NCI-H446 (cell line): Measurements from ENCODE around the gene SLC2A9.

Experiments used
- DNase-seq, 2 experiments: peaks; one replicate each; lab custom pipeline; 2025; lab: John Stamatoyannopoulos, UW

The SLC2A9 gene

GRCh38 chr4:9962611-9963314, 58.5 kb downstream of the SLC2A9 start:
- DNase-seq = no peak

GRCh38 chr4:9954468-9954867, 66.8 kb downstream of the SLC2A9 start:
- no peak for DNase-seq

- no peak for DNase-seq
Measured at GRCh38 chr4:9953089-9953488, 68.2 kb downstream of the SLC2A9 start.

GRCh38 chr4:9952415-9952950, 68.8 kb downstream of the SLC2A9 start:
- DNase-seq = no peak

GRCh38 chr4:9949573-9949972, 71.7 kb downstream of the SLC2A9 start:
- no peak for DNase-seq

GRCh38 chr4:9947168-9948062, 73.9 kb downstream of the SLC2A9 start:
- DNase-seq = no peak

GRCh38 chr4:9946170-9946569, 75.1 kb downstream of the SLC2A9 start:
- DNase-seq = no peak

GRCh38 chr4:9944431-9945425, 76.6 kb downstream of the SLC2A9 start:
- no peak for DNase-seq

- DNase-seq = no peak
Measured at GRCh38 chr4:9943761-9944160, 77.5 kb downstream of the SLC2A9 start.

GRCh38 chr4:9942921-9943600, 78.2 kb downstream of the SLC2A9 start:
- no peak for DNase-seq

- no peak for DNase-seq
Measured at GRCh38 chr4:9942139-9942538, 79.2 kb downstream of the SLC2A9 start.

- no peak for DNase-seq
Measured at GRCh38 chr4:9940041-9940440, 81.3 kb downstream of the SLC2A9 start.

- no peak for DNase-seq
Measured at GRCh38 chr4:9938933-9939332, 82.4 kb downstream of the SLC2A9 start.

- DNase-seq = no peak
Measured at GRCh38 chr4:9937078-9937477, 84.2 kb downstream of the SLC2A9 start.

- DNase-seq = no peak
Measured at GRCh38 chr4:9936129-9936644, 85.1 kb downstream of the SLC2A9 start.

GRCh38 chr4:9933956-9934355, 87.3 kb downstream of the SLC2A9 start:
- no peak for DNase-seq

GRCh38 chr4:9933184-9933583, 88.1 kb downstream of the SLC2A9 start:
- no peak for DNase-seq

GRCh38 chr4:9932771-9933170, 88.5 kb downstream of the SLC2A9 start:
- no peak for DNase-seq

- DNase-seq = no peak
Measured at GRCh38 chr4:9931146-9931545, 90.2 kb downstream of the SLC2A9 start.

GRCh38 chr4:9929111-9929510, 92.2 kb downstream of the SLC2A9 start:
- no peak for DNase-seq
